H1 (cell line): ENCODE data around the gene TBC1D22A. TPM values are rescaled to one million over a fixed set of nuclear protein-coding genes. Genes with fewer than 3 reads are reported as not detected.

Experiments used
- ATF2 ChIP-seq: IDR thresholded peaks from 2 replicates; pipeline ENCODE4 v1.6.1; 2012; ENCODE audit warnings: low read length, inconsistent platforms
- CHD7 ChIP-seq: fragments of 300-600 bp; sonication (generic); IDR thresholded peaks from 2 replicates; pipeline ENCODE4 v1.7.1; 2012; ENCODE audit warnings: low read length, moderate library complexity, mild to moderate bottlenecking, inconsistent platforms; ENCODE audit not compliant: insufficient replicate concordance
- KDM4A ChIP-seq: IDR thresholded peaks from one replicate; pipeline ENCODE4 v1.7.1; 2012; ENCODE audit warnings: low read depth, mild to moderate bottlenecking, moderate library complexity, low read length, inconsistent platforms; ENCODE audit not compliant: severe bottlenecking
- SP4 ChIP-seq: IDR thresholded peaks from 2 replicates; pipeline ENCODE4 v1.6.1; 2012; ENCODE audit warnings: low read length, inconsistent platforms
- TCF12 ChIP-seq: IDR thresholded peaks from 2 replicates; pipeline ENCODE4 v1.6.1; 2011; ENCODE audit warnings: low read depth, mild to moderate bottlenecking, low read length
- polyA plus RNA-seq, 7 experiments: library from polyadenylated mRNA; depleted of rRNA in 3 of 7; stranded (reverse) in 5 of 7; unstranded in 2 of 7; fragments of >200 nt in 5 of 7; fragments of 200-250 nt in 2 of 7; gene quantifications; 1 replicate in 5 of 7; 2 replicates in 1 of 7; 4 replicates in 1 of 7; pipeline versions ENCODE4 v1.2.1 to v1.2.3, GENCODE V29; 2011 to 2013; ENCODE audit warnings: missing spikeins in 2 of 7, mixed read lengths in 2 of 7
- total RNA-seq: library from RNA; stranded (reverse); fragmentation: NEBNext Ultra II Directional; extraction: Animal tissue kit (Norgen Biotek cat#: 25700); gene quantifications from 2 replicates; pipeline ENCODE4 v1.2.1, GENCODE V29; 2021

Gene TBC1D22A
- total and polyA plus RNA-seq, 2 of the 8 experiments (the other 6 are each of a cell fraction or from before 2014, with no cell fraction given) = 11.9 to 18.4 TPM

GRCh38 chr22:47112994-47113852, 350.8 kb downstream of the TBC1D22A start (continued):
- TF ChIP-seq CHD7 = no peak
- no peak for TF ChIP-seq SP4
- no peak for TF ChIP-seq KDM4A
- no peak for TF ChIP-seq ATF2
- no peak for TF ChIP-seq TCF12
